B cell (primary cell): ENCODE results near the gene EMC10. TPM values are rescaled to one million over a fixed set of nuclear protein-coding genes. Genes with fewer than 3 reads are reported as not detected.

Experiments used
- ATAC-seq: fragments of 200-7000 bp; cut with Tn5 transposase; one replicate; pipeline ENCODE4 v1.10.0; 2021; ENCODE audit warnings: low read depth, mild to moderate bottlenecking, moderate number of reproducible peaks, moderate library complexity
- CTCF ChIA-PET: fragments of 350-600 bp; sonication (Branson Sonifier 250); formaldehyde crosslinking; loops from one replicate; lab custom pipeline; 2021; ENCODE audit warnings: antibody characterized with exemption, inconsistent platforms; lab: Charles Lee
- POLR2A ChIA-PET: fragments of 350-600 bp; sonication (Branson Sonifier 250); formaldehyde crosslinking; loops from one replicate; lab custom pipeline; 2021; ENCODE audit warnings: antibody characterized with exemption; lab: Charles Lee
- DNase-seq: peaks from one replicate; pipeline ENCODE4 v3.0.0; 2013
- H2AFZ ChIP-seq: 2 replicates; pipeline ENCODE4 v1.6.1; 2012; ENCODE audit warnings: mild to moderate bottlenecking, low read depth, low read length; ENCODE audit not compliant: insufficient read depth, poor library complexity, severe bottlenecking
- H3K27ac ChIP-seq, 2 donors: 1 replicate in 1 of 2; 2 replicates in 1 of 2; pipeline ENCODE4 v1.5.1; 2012 to 2013; ENCODE audit warnings: low read length in 2 of 2, mild to moderate bottlenecking in 2 of 2, moderate library complexity in 1 of 2
- H3K27me3 ChIP-seq, 4 experiments: fragments of 200-600 bp in 1 of 4; sonication (generic) in 1 of 4; replicated peaks in 1 of 4; 1 replicate in 2 of 4; 2 replicates in 2 of 4; pipeline versions ENCODE4 v1.6.1 to v1.7.0; 2013 to 2016; ENCODE audit warnings: low read length in 3 of 4, mild to moderate bottlenecking in 2 of 4, mixed read lengths in 1 of 4, moderate library complexity in 1 of 4; ENCODE audit not compliant: insufficient read depth in 4 of 4, control insufficient read depth in 3 of 4; ENCODE audit errors: control extremely low read depth in 1 of 4
- H3K36me3 ChIP-seq, 2 experiments: replicated peaks in 1 of 2; 1 replicate in 1 of 2; 2 replicates in 1 of 2; pipeline versions ENCODE4 v1.6.1 to v1.7.1; 2013; ENCODE audit warnings: low read length in 1 of 2; ENCODE audit not compliant: insufficient read depth in 2 of 2, control insufficient read depth in 1 of 2; ENCODE audit errors: control extremely low read depth in 1 of 2, extremely low read depth in 1 of 2
- H3K4me1 ChIP-seq, 2 donors: fragments of 200-600 bp in 1 of 2; sonication (generic) in 1 of 2; 1 replicate in 1 of 2; 2 replicates in 1 of 2; pipeline versions ENCODE4 v1.5.1 to v1.6.1; 2013 to 2017; ENCODE audit warnings: low read length in 2 of 2; ENCODE audit not compliant: control insufficient read depth in 2 of 2, insufficient read depth in 2 of 2
- H3K4me2 ChIP-seq: replicated peaks from 2 replicates; pipeline ENCODE3; 2012; ENCODE audit warnings: mild to moderate bottlenecking, low read depth, low read length; ENCODE audit not compliant: poor library complexity, severe bottlenecking
- H3K4me3 ChIP-seq, 5 experiments: fragments of 200-600 bp in 1 of 5; sonication (generic) in 1 of 5; 1 replicate in 3 of 5; 2 replicates in 2 of 5; pipeline versions ENCODE4 v1.5.1 to v1.7.0; 2011 to 2016; ENCODE audit warnings: low read length in 4 of 5, mild to moderate bottlenecking in 4 of 5, low read depth in 2 of 5, control low read depth in 1 of 5, moderate library complexity in 1 of 5; ENCODE audit not compliant: insufficient read depth in 1 of 5; ENCODE audit errors: control extremely low read depth in 1 of 5, extremely low read depth in 1 of 5
- H3K79me2 ChIP-seq: fragments of 200-600 bp; sonication (generic); one replicate; pipeline ENCODE4 v1.6.0; 2016; ENCODE audit warnings: low read length; ENCODE audit not compliant: control insufficient read depth, insufficient read depth
- H3K9ac ChIP-seq: fragments of 200-600 bp; sonication (generic); 2 replicates; pipeline ENCODE4 v1.6.1; 2017; ENCODE audit warnings: mild to moderate bottlenecking, low read length, moderate library complexity
- H3K9me3 ChIP-seq, 3 donors: one replicate each; pipeline versions ENCODE4 v1.6.1 to v1.7.1; 2013; ENCODE audit warnings: low read length in 2 of 3; ENCODE audit not compliant: control insufficient read depth in 2 of 3, insufficient read depth in 1 of 3; ENCODE audit errors: control extremely low read depth in 1 of 3
- H4K20me1 ChIP-seq: 2 replicates; pipeline ENCODE4 v1.6.0; 2012; ENCODE audit warnings: mild to moderate bottlenecking, low read length; ENCODE audit not compliant: insufficient read depth, control insufficient read depth, poor library complexity, severe bottlenecking
- H3K27ac Mint-ChIP-seq: one replicate; pipeline ENCODE4 v1.8.0; 2021; ENCODE audit warnings: mixed read lengths
- H3K27me3 Mint-ChIP-seq: one replicate; pipeline ENCODE4 v1.8.0; 2021; ENCODE audit warnings: mixed read lengths
- H3K4me1 Mint-ChIP-seq: one replicate; pipeline ENCODE4 v1.8.0; 2021; ENCODE audit warnings: mixed read lengths
- H3K4me3 Mint-ChIP-seq: one replicate; pipeline ENCODE4 v1.8.0; 2021; ENCODE audit warnings: mixed read lengths
- H3K9me3 Mint-ChIP-seq: one replicate; pipeline ENCODE4 v1.8.0; 2022; ENCODE audit warnings: mixed read lengths; ENCODE audit not compliant: insufficient read depth
- CTCF ChIP-seq: fragments of 200-600 bp; IDR thresholded peaks from one replicate; pipeline ENCODE4 v1.8.0; 2022; ENCODE audit warnings: antibody characterized with exemption, mild to moderate bottlenecking
- EZH2 ChIP-seq: IDR thresholded peaks from 2 replicates; pipeline ENCODE4 v1.6.1; 2012; ENCODE audit warnings: borderline replicate concordance, low read depth, mild to moderate bottlenecking, moderate library complexity, low read length; ENCODE audit not compliant: insufficient read depth, poor library complexity, severe bottlenecking
- WGBS: methylation state at CpG from one replicate; pipeline ENCODE4 v1.1.5; 2013; ENCODE audit warnings: missing lambda C conversion rate; ENCODE audit not compliant: insufficient coverage; 5-methylcytosine and 5-hydroxymethylcytosine counted together
- intact Hi-C: fragments of 100-400 bp; cut with micrococcal nuclease; formaldehyde crosslinking; loops from one replicate; pipeline ENCODE4 v1.10.0; 2022
- polyA plus RNA-seq: library from polyadenylated mRNA; depleted of rRNA; stranded (reverse); fragments of >200 nt; gene quantifications from 2 replicates; pipeline ENCODE4 v1.2.3, GENCODE V29; 2012
- total RNA-seq, 2 donors: library from RNA; stranded (reverse); fragments of 120-200 nt in 1 of 2; gene quantifications; 1 replicate in 1 of 2; 2 replicates in 1 of 2; pipeline versions ENCODE4 v1.2.3 to v1.2.4, GENCODE V29; 2013 to 2022

The EMC10 gene
- total and polyA plus RNA-seq, 2 donors (not counting 1 experiment from before 2014, with no cell fraction given): 51.1 to 88.1 TPM

- no peak for TF ChIP-seq EZH2
- no peak for TF ChIP-seq CTCF
- intact Hi-C loops: no loop called here
- peaks cover 3% of the 10 kb centered on the region for H3K27me3 Mint-ChIP-seq
Observed at GRCh38 chr19:50515168-50515561, 38.9 kb downstream of the EMC10 start.

GRCh38 chr19:50516456-50516855, 40.1 kb downstream of the EMC10 start:
- Mint-ChIP-seq H3K27me3 (peaks cover 3% of the 10 kb centered on the region), H3K27ac (no peak overlapping the region), H3K4me1 (peaks cover 4% of the 10 kb centered on the region), H3K9me3 (no peaks in the 10 kb centered on the region), H3K4me3 (no peak overlapping the region)
- WGBS: 70% methylated on average over 8 of the region's 12 CpGs
- CTCF ChIA-PET: no interaction called here
- no peaks in the 10 kb centered on the region for H3K79me2 ChIP-seq
- H3K9ac ChIP-seq: no peak overlapping the region
- no peak overlapping the region for H2AFZ ChIP-seq
- no peak overlapping the region for H3K4me3 ChIP-seq
- DNase-seq (no peak), ATAC-seq (no peak)
- no peak for TF ChIP-seq CTCF
- TF ChIP-seq EZH2: no peak
- intact Hi-C loops: no loop called here
- no peaks in the 10 kb centered on the region for H4K20me1 ChIP-seq
- H3K4me1 ChIP-seq: peaks cover 7% of the 10 kb centered on the region in 2 donors
- peaks cover 0 to 28% (median 2%) of the 10 kb centered on the region in 4 experiments for H3K27me3 ChIP-seq
- H3K4me2 ChIP-seq: no peak overlapping the region
- H3K9me3 ChIP-seq: peaks cover 0 to 11% (median 0%) of the 10 kb centered on the region in 3 donors
- H3K27ac ChIP-seq: no peak overlapping the region
- no peaks in the 10 kb centered on the region for H3K36me3 ChIP-seq
- POLR2A ChIA-PET: interaction anchor here (0.6 kb wide), 1 partner anchor 344 kb away, joined by 3 read pairs; no protein-coding TSS in a partner anchor

More at GRCh38 chr19:50515168-50515561, 38.9 kb downstream of the EMC10 start:
- ChIA-PET POLR2A (no interaction called here), CTCF (no interaction called here)
- Histone ChIP-seq H3K4me2 (no peak overlapping the region), H3K79me2 (no peaks in the 10 kb centered on the region), H3K4me1 (peaks cover 13 to 17% of the 10 kb centered on the region in 2 donors), H3K9ac (no peak overlapping the region), H2AFZ (no peak overlapping the region), H3K9me3 (peaks cover 0 to 11% (median 0%) of the 10 kb centered on the region in 3 donors), H4K20me1 (no peaks in the 10 kb centered on the region), H3K27ac (no peak overlapping the region), H3K27me3 (peaks cover 0 to 28% (median 2%) of the 10 kb centered on the region in 4 experiments), H3K4me3 (no peak overlapping the region), H3K36me3 (no peaks in the 10 kb centered on the region)
- H3K27ac Mint-ChIP-seq: no peak overlapping the region
- 75% methylated on average over 11 of the region's 11 CpGs for WGBS
- ATAC-seq: no peak
- no peak for DNase-seq
- peaks cover 14% of the 10 kb centered on the region for H3K4me1 Mint-ChIP-seq
- H3K9me3 Mint-ChIP-seq: no peaks in the 10 kb centered on the region
- H3K4me3 Mint-ChIP-seq: no peak overlapping the region
